Measurements from ENCODE around the gene CTBP2.

- no peak for TF ChIP-seq CTCF (IDR thresholded peaks at IDR 0.05 in 8 of 11, conservative IDR thresholded peaks at IDR 0.05 in 3 of 11)
- no peak for TF ChIP-seq POLR2AphosphoS5 (IDR thresholded peaks at IDR 0.05)
Observed at GRCh38 chr10:125026036-125026931, 134.1 kb downstream of the CTBP2 start.

Measured in spleen (tissue), 7 donors.